ENCODE measurements around the gene HADH.

DNA sequence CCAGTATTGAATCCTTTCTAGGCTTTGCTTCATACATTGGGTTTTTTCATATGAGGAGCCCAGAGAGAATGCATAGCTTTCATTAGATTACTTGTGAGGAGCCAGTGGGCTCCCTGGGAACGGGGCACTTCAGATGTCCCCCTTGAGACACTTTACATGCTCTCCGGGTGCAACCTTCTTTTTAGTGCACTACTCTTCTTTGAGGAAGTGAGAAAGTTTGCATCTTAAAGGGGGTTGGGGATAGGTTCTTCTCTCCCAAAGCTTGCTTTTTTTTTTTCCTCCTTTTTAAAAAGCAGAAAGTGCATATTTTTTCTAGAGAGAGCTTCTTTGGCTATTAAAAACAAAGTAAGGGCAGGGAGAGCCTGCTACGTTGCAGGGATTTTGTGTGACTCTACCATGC is 4.3 kb downstream of the HADH start:
- TF ChIP-seq, protein P1, sequence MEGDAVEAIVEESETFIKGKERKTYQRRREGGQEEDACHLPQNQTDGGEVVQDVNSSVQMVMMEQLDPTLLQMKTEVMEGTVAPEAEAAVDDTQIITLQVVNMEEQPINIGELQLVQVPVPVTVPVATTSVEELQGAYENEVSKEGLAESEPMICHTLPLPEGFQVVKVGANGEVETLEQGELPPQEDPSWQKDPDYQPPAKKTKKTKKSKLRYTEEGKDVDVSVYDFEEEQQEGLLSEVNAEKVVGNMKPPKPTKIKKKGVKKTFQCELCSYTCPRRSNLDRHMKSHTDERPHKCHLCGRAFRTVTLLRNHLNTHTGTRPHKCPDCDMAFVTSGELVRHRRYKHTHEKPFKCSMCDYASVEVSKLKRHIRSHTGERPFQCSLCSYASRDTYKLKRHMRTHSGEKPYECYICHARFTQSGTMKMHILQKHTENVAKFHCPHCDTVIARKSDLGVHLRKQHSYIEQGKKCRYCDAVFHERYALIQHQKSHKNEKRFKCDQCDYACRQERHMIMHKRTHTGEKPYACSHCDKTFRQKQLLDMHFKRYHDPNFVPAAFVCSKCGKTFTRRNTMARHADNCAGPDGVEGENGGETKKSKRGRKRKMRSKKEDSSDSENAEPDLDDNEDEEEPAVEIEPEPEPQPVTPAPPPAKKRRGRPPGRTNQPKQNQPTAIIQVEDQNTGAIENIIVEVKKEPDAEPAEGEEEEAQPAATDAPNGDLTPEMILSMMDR (IDR thresholded peaks at IDR 0.05; ENCODE audit: insufficient read depth, low read depth, low read length) = no peak
- no peak for TF ChIP-seq EZH2 (IDR thresholded peaks at IDR 0.05; ENCODE audit: insufficient read depth, low read length)

Measured in astrocyte (in vitro differentiated cells and primary cell).